Heart right ventricle (tissue), 16 donors: Measurements from ENCODE around the gene AKAP9. TPM values are rescaled to one million over a fixed set of nuclear protein-coding genes. Genes with fewer than 3 reads are reported as not detected.
"Not testable (repeated sequence)": the region's sequence is repeated elsewhere in the genome, so short reads cannot be mapped to it uniquely, and the experiment has no call there.

Source experiments
- ATAC-seq, 8 donors: fragments of 200-7000 bp; cut with Tn5 transposase; one replicate each; pipeline ENCODE4 v1.9.1; 2020; ENCODE audit warnings: mild to moderate bottlenecking in 8 of 8, moderate library complexity in 8 of 8, moderate number of reproducible peaks in 1 of 8
- DNase-seq, 2 donors: peaks; one replicate each; pipeline ENCODE4 v3.0.0-alpha.2; 2020
- H3K27ac ChIP-seq, 10 donors: fragments of 200-600 bp; sonication (generic) in 2 of 10; one replicate each; pipeline versions ENCODE4 v1.5.0 to v1.8.0; 2020 to 2022; ENCODE audit warnings: mild to moderate bottlenecking in 3 of 10
- H3K27me3 ChIP-seq, 7 donors: fragments of 200-600 bp; one replicate each; pipeline ENCODE4 v1.8.0; 2021 to 2022; ENCODE audit warnings: mild to moderate bottlenecking in 2 of 7
- H3K36me3 ChIP-seq, 9 donors: fragments of 200-600 bp; sonication (generic) in 1 of 9; one replicate each; pipeline versions ENCODE4 v1.5.0 to v1.8.0; 2020 to 2022; ENCODE audit warnings: mild to moderate bottlenecking in 2 of 9
- H3K4me1 ChIP-seq, 9 donors: fragments of 200-600 bp; sonication (generic) in 1 of 9; one replicate each; pipeline versions ENCODE4 v1.5.0 to v1.8.0; 2020 to 2022; ENCODE audit warnings: mild to moderate bottlenecking in 4 of 9
- H3K4me3 ChIP-seq, 10 donors: fragments of 200-600 bp; sonication (generic) in 2 of 10; one replicate each; pipeline versions ENCODE4 v1.5.0 to v1.8.0; 2020 to 2022; ENCODE audit warnings: mild to moderate bottlenecking in 7 of 10, moderate library complexity in 2 of 10
- H3K9me3 ChIP-seq, 11 donors: fragments of 200-600 bp in 10 of 11; sonication (generic) in 2 of 11; one replicate each; pipeline versions ENCODE4 v1.5.0 to v1.8.0; 2013 to 2022; ENCODE audit warnings: mild to moderate bottlenecking in 2 of 11, control low read depth in 1 of 11, moderate library complexity in 1 of 11
- WGBS, 2 donors: extraction: QIAGEN DNeasy Blood & Tissue Kit; methylation state at CpG; one replicate each; pipeline ENCODE4 v1.1.7; 2013; ENCODE audit warnings: inconsistent platforms in 1 of 2; 5-methylcytosine and 5-hydroxymethylcytosine counted together
- intact Hi-C, 10 donors: fragments of 100-400 bp; cut with DNase I; formaldehyde crosslinking; loops; one replicate each; pipeline versions ENCODE4 v1.11.1 to v1.14.2; 2022
- polyA plus RNA-seq, 2 donors: library from polyadenylated mRNA; stranded (reverse); fragments of 200-250 nt; gene quantifications; one replicate each; pipeline ENCODE4 v1.2.3, GENCODE V29; 2013
- total RNA-seq, 10 donors: library from RNA; stranded (reverse); fragmentation: NEBNext Ultra II Directional in 3 of 10; extraction: Animal tissue kit (Norgen Biotek cat#: 25700) in 3 of 10; gene quantifications; one replicate each; pipeline versions ENCODE4 v1.2.1 to v1.2.4, GENCODE V29; 2021 to 2023
- TF ChIP-seq, protein P1 (sequence below), 9 donors: fragments of 200-600 bp; sonication (generic) in 2 of 9; IDR thresholded peaks; one replicate each; pipeline versions ENCODE4 v1.5.0 to v1.8.0; 2021 to 2022; ENCODE audit warnings: antibody characterized with exemption in 9 of 9, mild to moderate bottlenecking in 5 of 9, moderate library complexity in 1 of 9
- donor health status: Arrhythmogenic right ventricular cardiomyopathy.
- donor health status: ischemic (EF 13 %, LVEDD 7.1; RV severe dilation, severe dysfunction).
- donor health status: healthy with polysubstance abuse.
- donor health status: DM: no; HTN: yes; CAD: no.
- donor health status: DM: no; HTN: no; CAD: no.
- donor health status: ischemic (EF 25% LVEDD 6.9; RV normal size, moderate dysfunction).
- donor health status: ischemic (EF 25% LVEDD 5.7; RV mildly dilated, moderate dysfunction).
- donor health status: healthy.
- donor health status: DM: yes; HTN: yes; CAD: no.
- donor health status: Ischemic cardiomyopathy.
- donor health status: ischemic (EF 35%, LVEDD 5.7; RV mildly dilated, moderate dysfunction).
- donor health status: nonischemic (EF 11% LVEDD 7.7; RV severe dilation, severe dysfunction).
- donor health status: DM: yes; HTN: yes; CAD: no.
- donor health status: PGD.
- donor health status: ischemic (EF 29% LVEDD 5.4; RV normal size, mild dysfunction).
- donor health status: nonischemic (EF 23%, LVEDD 6.1; RV moderate dilation, normal function).

AKAP9 gene
- total and polyA plus RNA-seq, 12 donors, result 5.9 to 62.3 (median 49.2) TPM

- TF ChIP-seq, protein P1, sequence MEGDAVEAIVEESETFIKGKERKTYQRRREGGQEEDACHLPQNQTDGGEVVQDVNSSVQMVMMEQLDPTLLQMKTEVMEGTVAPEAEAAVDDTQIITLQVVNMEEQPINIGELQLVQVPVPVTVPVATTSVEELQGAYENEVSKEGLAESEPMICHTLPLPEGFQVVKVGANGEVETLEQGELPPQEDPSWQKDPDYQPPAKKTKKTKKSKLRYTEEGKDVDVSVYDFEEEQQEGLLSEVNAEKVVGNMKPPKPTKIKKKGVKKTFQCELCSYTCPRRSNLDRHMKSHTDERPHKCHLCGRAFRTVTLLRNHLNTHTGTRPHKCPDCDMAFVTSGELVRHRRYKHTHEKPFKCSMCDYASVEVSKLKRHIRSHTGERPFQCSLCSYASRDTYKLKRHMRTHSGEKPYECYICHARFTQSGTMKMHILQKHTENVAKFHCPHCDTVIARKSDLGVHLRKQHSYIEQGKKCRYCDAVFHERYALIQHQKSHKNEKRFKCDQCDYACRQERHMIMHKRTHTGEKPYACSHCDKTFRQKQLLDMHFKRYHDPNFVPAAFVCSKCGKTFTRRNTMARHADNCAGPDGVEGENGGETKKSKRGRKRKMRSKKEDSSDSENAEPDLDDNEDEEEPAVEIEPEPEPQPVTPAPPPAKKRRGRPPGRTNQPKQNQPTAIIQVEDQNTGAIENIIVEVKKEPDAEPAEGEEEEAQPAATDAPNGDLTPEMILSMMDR (IDR thresholded peaks at IDR 0.05), result no peak
- ATAC-seq, result no peak
- intact Hi-C loops, result no loop called here
- H3K9me3 ChIP-seq, result peaks cover 0 to 16% (median 0%) of the 10 kb centered on the region in 11 donors
- H3K4me1 ChIP-seq, result no peaks in the 10 kb centered on the region
- H3K4me3 ChIP-seq, result no peak overlapping the region
- no peak for DNase-seq
- no peak overlapping the region for H3K27ac ChIP-seq
- WGBS, 2 donors, result 98 to 99% methylated on average over 5 of the region's 5 CpGs
- no peaks in the 10 kb centered on the region for H3K27me3 ChIP-seq
- peaks cover 0 to 90% (median 23%) of the 10 kb centered on the region in 9 donors for H3K36me3 ChIP-seq
Observed at GRCh38 chr7:92010215-92010614, 69.6 kb downstream of the AKAP9 start.

GRCh38 chr7:92013611-92014010, 72.9 kb downstream of the AKAP9 start:
- Histone ChIP-seq H3K27me3 (no peaks in the 10 kb centered on the region), H3K4me3 (no peak overlapping the region), H3K9me3 (peaks cover 0 to 16% (median 0%) of the 10 kb centered on the region in 11 donors), H3K4me1 (no peaks in the 10 kb centered on the region), H3K27ac (no peak overlapping the region), H3K36me3 (peaks cover 0 to 91% (median 13%) of the 10 kb centered on the region in 9 donors)
- TF ChIP-seq, protein P1 (IDR thresholded peaks at IDR 0.05), result no peak
- ATAC-seq (no peak), DNase-seq (no peak)
- intact Hi-C loops, result no loop called here

GRCh38 chr7:92020636-92021035, 80.0 kb downstream of the AKAP9 start:
- Histone ChIP-seq H3K27ac (no peak overlapping the region), H3K9me3 (peaks cover 0 to under 1% (median 0%) of the 10 kb centered on the region in 11 donors), H3K4me3 (no peak overlapping the region), H3K27me3 (no peaks in the 10 kb centered on the region), H3K36me3 (peaks cover 0 to 98% (median 34%) of the 10 kb centered on the region in 9 donors), H3K4me1 (peaks cover 0 to under 1% (median 0%) of the 10 kb centered on the region in 9 donors)
- intact Hi-C loops, result no loop called here
- TF ChIP-seq, protein P1 (IDR thresholded peaks at IDR 0.05), result no peak
- no peak for ATAC-seq
- DNase-seq, result no peak

- ATAC-seq, result no peak
- no peak for DNase-seq
- H3K27me3 ChIP-seq, result no peaks in the 10 kb centered on the region
- H3K4me1 ChIP-seq, result peaks cover 0 to 4% (median 0%) of the 10 kb centered on the region in 9 donors
- no peak overlapping the region for H3K4me3 ChIP-seq
- intact Hi-C loops, result no loop called here
- TF ChIP-seq, protein P1 (IDR thresholded peaks at IDR 0.05), result no peak
- H3K27ac ChIP-seq, result no peak overlapping the region
- peaks cover 0 to 4% (median 0%) of the 10 kb centered on the region in 11 donors for H3K9me3 ChIP-seq
- WGBS, 2 donors, result 64 to 70% methylated on average over 3 of the region's 3 CpGs
- H3K36me3 ChIP-seq, result peaks cover 0 to 87% (median 43%) of the 10 kb centered on the region in 9 donors
Observed at GRCh38 chr7:92025260-92025659, 84.6 kb downstream of the AKAP9 start.

GRCh38 chr7:92026635-92027034, 86.0 kb downstream of the AKAP9 start:
- 98 to 99% methylated on average over 24 of the region's 24 CpGs for WGBS, 2 donors
- ATAC-seq, intact Hi-C loops, DNase-seq, H3K27ac ChIP-seq, H3K4me1 ChIP-seq, H3K27me3 ChIP-seq, H3K4me3 ChIP-seq, H3K9me3 ChIP-seq: not testable (repeated sequence)
- peaks cover 0 to 87% (median 39%) of the 10 kb centered on the region in 9 donors for H3K36me3 ChIP-seq

DNA sequence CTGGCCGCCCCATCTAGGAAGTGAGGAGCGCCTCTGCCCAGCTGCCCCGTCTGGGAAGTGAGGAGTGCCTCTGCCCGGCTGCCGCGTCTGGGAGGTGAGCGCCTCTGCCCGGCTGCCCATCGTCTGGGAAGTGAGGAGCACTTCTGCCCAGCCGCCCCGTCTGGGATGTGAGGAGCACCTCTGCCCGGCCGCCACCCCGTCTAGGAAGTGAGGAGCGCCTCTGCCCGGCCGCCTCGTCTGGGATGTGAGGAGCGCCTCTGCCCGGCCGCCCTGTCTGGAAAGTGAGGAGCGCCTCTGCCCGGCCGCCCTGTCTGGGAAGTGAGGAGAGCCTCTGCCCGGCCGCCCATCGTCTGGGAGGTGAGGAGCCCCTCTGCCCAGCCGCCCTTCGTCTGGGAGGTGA, 86.5 kb downstream of the AKAP9 start:
- ATAC-seq, H3K4me1 ChIP-seq, H3K27ac ChIP-seq, H3K4me3 ChIP-seq, H3K27me3 ChIP-seq, DNase-seq, H3K9me3 ChIP-seq, intact Hi-C loops: not testable (repeated sequence)
- 98% methylated on average over 29 of the region's 29 CpGs for WGBS, 2 donors
- peaks cover 0 to 87% (median 39%) of the 10 kb centered on the region in 9 donors for H3K36me3 ChIP-seq
